Spleen (tissue), 11 donors: Measurements from ENCODE around the gene PLA2G6. TPM values are rescaled to one million over a fixed set of nuclear protein-coding genes. Genes with fewer than 3 reads are reported as not detected.

Source experiments
- DNase-seq: peaks from one replicate; pipeline ENCODE4 v3.0.0-alpha.2; 2020
- H3K27ac ChIP-seq, 8 donors: fragments of 200-600 bp; sonication (generic) in 7 of 8; 1 replicate in 4 of 8; 2 replicates in 4 of 8; pipeline versions ENCODE4 v1.5.0 to v1.8.0; 2016 to 2021; ENCODE audit warnings: inconsistent platforms in 4 of 8, mild to moderate bottlenecking in 4 of 8, moderate library complexity in 1 of 8
- H3K27me3 ChIP-seq, 7 donors: fragments of 200-600 bp; sonication (generic) in 6 of 7; replicated peaks in 1 of 7; 1 replicate in 4 of 7; 2 replicates in 3 of 7; pipeline versions ENCODE4 v1.5.0 to v1.8.0; 2016 to 2021; ENCODE audit warnings: inconsistent platforms in 3 of 7, mild to moderate bottlenecking in 1 of 7
- H3K36me3 ChIP-seq, 6 donors: fragments of 200-600 bp; sonication (generic) in 5 of 6; 1 replicate in 4 of 6; 2 replicates in 2 of 6; pipeline versions ENCODE4 v1.5.0 to v1.8.0; 2016 to 2021; ENCODE audit warnings: inconsistent platforms in 2 of 6
- H3K4me1 ChIP-seq, 6 donors: fragments of 200-600 bp; sonication (generic) in 5 of 6; 1 replicate in 3 of 6; 2 replicates in 3 of 6; pipeline versions ENCODE4 v1.5.0 to v1.8.0; 2016 to 2021; ENCODE audit warnings: inconsistent platforms in 3 of 6
- H3K4me3 ChIP-seq, 8 donors: fragments of 200-600 bp; sonication (generic) in 7 of 8; 1 replicate in 4 of 8; 2 replicates in 4 of 8; pipeline versions ENCODE4 v1.5.0 to v1.8.0; 2016 to 2021; ENCODE audit warnings: inconsistent platforms in 4 of 8, mild to moderate bottlenecking in 4 of 8, moderate library complexity in 2 of 8
- H3K9me3 ChIP-seq, 8 donors: fragments of 200-600 bp; sonication (generic) in 7 of 8; 1 replicate in 4 of 8; 2 replicates in 4 of 8; pipeline versions ENCODE4 v1.5.0 to v1.8.0; 2016 to 2021; ENCODE audit warnings: inconsistent platforms in 4 of 8
- POLR2A ChIP-seq, 3 donors: fragments of 450-650 bp; IDR thresholded peaks; one replicate each; pipeline ENCODE4 v1.5.1; 2017; ENCODE audit warnings: antibody characterized with exemption in 3 of 3, mild to moderate bottlenecking in 1 of 3
- POLR2AphosphoS5 ChIP-seq, 3 donors: sonication (generic); formaldehyde crosslinking; IDR thresholded peaks; one replicate each; pipeline ENCODE4 v1.5.1; 2017; ENCODE audit warnings: antibody characterized with exemption in 3 of 3
- WGBS, 5 donors: extraction: QIAGEN DNeasy Blood & Tissue Kit in 3 of 5; methylation state at CpG; one replicate each; pipeline versions ENCODE4 v1.1.5 to v1.1.7; 2013 to 2018; 5-methylcytosine and 5-hydroxymethylcytosine counted together
- intact Hi-C: fragments of 100-400 bp; cut with DNase I; formaldehyde crosslinking; loops from one replicate; pipeline ENCODE4 v1.15.0; 2023; ENCODE audit warnings: low total_unique reads
- polyA plus RNA-seq, 3 donors: library from polyadenylated mRNA; stranded (reverse); fragments of 200-250 nt; gene quantifications; one replicate each; pipeline ENCODE4 v1.2.1, GENCODE V29; 2013
- total RNA-seq, 7 donors: library from RNA; depleted of rRNA in 3 of 7; stranded (reverse); fragments of >200 nt in 3 of 7; fragmentation: NEBNext Ultra II Directional in 4 of 7; extraction: Animal tissue kit (Norgen Biotek cat#: 25700) in 4 of 7; gene quantifications; one replicate each; pipeline versions ENCODE4 v1.1.0 to v1.2.1, GENCODE V29; 2016 to 2021
- TF ChIP-seq, protein P1 (sequence below), 11 experiments: fragments of 200-600 bp in 7 of 11; fragments of 450-650 bp in 4 of 11; sonication (generic) in 4 of 11; IDR thresholded peaks in 8 of 11; conservative IDR thresholded peaks in 3 of 11; 1 replicate in 7 of 11; 2 replicates in 4 of 11; pipeline versions ENCODE4 v1.4.0 to v1.8.0; 2016 to 2021; ENCODE audit warnings: antibody characterized with exemption in 11 of 11, inconsistent platforms in 4 of 11, mild to moderate bottlenecking in 1 of 11
- donor health status: healthy with polysubstance abuse.
- donor health status: DM: no; HTN: no; CAD: no; lungs with moderate emphysema.
- donor health status: DM: no; HTN: no; CAD: no.
- donor health status: Bipolar disorder and iron deficiency.
- donor health status: healthy.
- donor health status: DM: no; HTN: no; CAD: no.
- donor health status: DM: yes; HTN: yes; CAD: no.

Gene PLA2G6
- total and polyA plus RNA-seq, 10 donors = 18.1 to 60.9 (median 55.8) TPM

DNA sequence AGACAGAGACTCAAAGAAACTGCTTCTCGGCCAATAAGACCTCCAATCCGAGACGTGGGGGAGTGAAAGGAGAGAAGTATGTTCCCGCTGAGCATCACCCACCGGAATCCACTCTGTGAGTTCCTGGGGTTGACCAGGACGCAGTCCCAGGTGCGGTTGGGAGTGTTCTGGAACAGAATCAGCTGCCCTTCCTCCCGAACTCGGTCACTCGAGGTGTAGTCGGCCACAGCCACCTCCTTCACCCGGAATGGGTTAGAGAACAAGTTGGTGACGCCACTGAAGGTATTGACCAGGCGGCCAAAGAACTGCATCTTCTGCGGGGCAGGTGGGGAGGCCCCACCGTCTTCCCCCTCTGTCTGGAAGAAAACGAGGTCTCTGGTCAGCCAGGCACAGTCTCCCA is 12.5 kb downstream of the PLA2G6 start:
- no peak overlapping the region for H3K4me3 ChIP-seq
- 91 to 97% (median 94%) methylated on average over 17 of the region's 17 CpGs for WGBS, 5 donors
- no peaks in the 10 kb centered on the region for H3K27me3 ChIP-seq
- no peak for DNase-seq
- no peak overlapping the region for H3K27ac ChIP-seq
- peaks cover 0 to 49% (median 8%) of the 10 kb centered on the region in 6 donors for H3K36me3 ChIP-seq
- intact Hi-C loops = no loop called here
- H3K4me1 ChIP-seq = peaks cover 0 to 37% (median 20%) of the 10 kb centered on the region in 6 donors
- no peaks in the 10 kb centered on the region for H3K9me3 ChIP-seq
- TF ChIP-seq, protein P1, sequence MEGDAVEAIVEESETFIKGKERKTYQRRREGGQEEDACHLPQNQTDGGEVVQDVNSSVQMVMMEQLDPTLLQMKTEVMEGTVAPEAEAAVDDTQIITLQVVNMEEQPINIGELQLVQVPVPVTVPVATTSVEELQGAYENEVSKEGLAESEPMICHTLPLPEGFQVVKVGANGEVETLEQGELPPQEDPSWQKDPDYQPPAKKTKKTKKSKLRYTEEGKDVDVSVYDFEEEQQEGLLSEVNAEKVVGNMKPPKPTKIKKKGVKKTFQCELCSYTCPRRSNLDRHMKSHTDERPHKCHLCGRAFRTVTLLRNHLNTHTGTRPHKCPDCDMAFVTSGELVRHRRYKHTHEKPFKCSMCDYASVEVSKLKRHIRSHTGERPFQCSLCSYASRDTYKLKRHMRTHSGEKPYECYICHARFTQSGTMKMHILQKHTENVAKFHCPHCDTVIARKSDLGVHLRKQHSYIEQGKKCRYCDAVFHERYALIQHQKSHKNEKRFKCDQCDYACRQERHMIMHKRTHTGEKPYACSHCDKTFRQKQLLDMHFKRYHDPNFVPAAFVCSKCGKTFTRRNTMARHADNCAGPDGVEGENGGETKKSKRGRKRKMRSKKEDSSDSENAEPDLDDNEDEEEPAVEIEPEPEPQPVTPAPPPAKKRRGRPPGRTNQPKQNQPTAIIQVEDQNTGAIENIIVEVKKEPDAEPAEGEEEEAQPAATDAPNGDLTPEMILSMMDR (IDR thresholded peaks at IDR 0.05 in 8 of 11, conservative IDR thresholded peaks at IDR 0.05 in 3 of 11) = no peak
- TF ChIP-seq POLR2AphosphoS5 (IDR thresholded peaks at IDR 0.05) = no peak
- no peak for TF ChIP-seq POLR2A (IDR thresholded peaks at IDR 0.05)

DNA sequence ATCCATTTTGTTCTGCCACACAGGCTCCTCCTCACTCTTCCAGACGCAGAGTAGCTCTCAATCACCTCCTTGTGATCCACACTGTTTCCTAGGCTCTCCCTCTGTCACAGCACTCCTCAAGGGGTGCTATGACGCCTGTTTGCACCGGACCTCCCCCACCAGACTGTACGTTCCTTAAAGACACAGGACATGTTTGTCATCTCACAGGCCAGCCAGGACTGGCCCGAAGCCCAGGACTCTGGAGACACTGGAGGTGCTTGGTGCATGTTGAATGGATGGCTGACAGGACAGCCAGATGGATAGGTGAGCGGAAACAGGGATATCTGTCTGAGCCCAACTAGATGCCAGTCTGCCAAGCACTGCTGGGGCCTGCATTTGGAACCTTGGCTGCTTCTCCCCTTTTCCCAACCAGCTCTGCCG is 13.6 kb downstream of the PLA2G6 start:
- no peak overlapping the region for H3K27ac ChIP-seq
- no peak overlapping the region for H3K4me3 ChIP-seq
- intact Hi-C loops = no loop called here
- H3K27me3 ChIP-seq = no peaks in the 10 kb centered on the region
- H3K4me1 ChIP-seq = peaks cover 0 to 30% (median 10%) of the 10 kb centered on the region in 6 donors
- H3K36me3 ChIP-seq = peaks cover 0 to 52% (median 8%) of the 10 kb centered on the region in 6 donors
- no peak for TF ChIP-seq POLR2A (IDR thresholded peaks at IDR 0.05)
- no peak for TF ChIP-seq POLR2AphosphoS5 (IDR thresholded peaks at IDR 0.05)
- TF ChIP-seq, protein P1 (IDR thresholded peaks at IDR 0.05 in 8 of 11, conservative IDR thresholded peaks at IDR 0.05 in 3 of 11) = no peak
- 87 to 92% (median 89%) methylated on average over 7 of the region's 7 CpGs for WGBS, 5 donors
- H3K9me3 ChIP-seq = no peaks in the 10 kb centered on the region
- no peak for DNase-seq

DNA sequence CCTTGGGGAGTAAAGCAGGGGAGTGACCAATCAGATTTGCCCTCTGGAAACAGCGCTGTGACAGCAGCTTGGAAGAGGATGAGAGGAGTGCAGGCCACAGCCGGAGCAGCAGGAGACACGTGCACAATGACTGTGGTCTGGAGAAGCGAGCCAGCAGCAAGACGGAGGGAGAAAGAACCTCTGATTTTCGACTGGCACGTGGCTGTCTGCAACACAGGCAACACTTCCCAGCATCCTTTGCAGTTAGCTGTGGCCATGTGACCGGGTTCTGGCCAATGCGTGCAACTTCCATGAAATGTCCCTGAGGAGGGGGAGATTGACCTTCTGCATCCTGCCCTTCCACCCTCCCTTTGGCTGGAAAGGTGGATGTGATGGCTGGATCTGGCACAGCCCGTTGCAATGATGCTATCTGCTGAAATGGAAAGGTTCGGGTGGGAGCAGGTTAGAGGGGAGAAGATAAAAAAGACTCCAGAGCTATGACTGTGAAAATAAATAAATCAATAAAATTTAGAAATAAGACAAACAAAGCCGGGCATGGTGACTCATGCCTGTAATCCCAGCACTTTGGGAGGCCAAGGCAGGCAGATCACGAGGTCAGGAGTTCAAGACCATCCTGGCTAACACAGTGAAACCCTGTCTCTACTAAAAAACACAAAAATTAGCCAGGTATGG is 15.6 kb downstream of the PLA2G6 start:
- H3K36me3 ChIP-seq = peaks cover 0 to 52% (median 8%) of the 10 kb centered on the region in 6 donors
- H3K4me3 ChIP-seq = no peak overlapping the region
- H3K4me1 ChIP-seq = peaks cover 0 to 39% (median 13%) of the 10 kb centered on the region in 6 donors
- 87 to 94% (median 89%) methylated on average over 13 of the region's 13 CpGs for WGBS, 5 donors
- intact Hi-C loops = no loop called here
- DNase-seq = no peak
- no peak for TF ChIP-seq POLR2AphosphoS5 (IDR thresholded peaks at IDR 0.05)
- TF ChIP-seq POLR2A (IDR thresholded peaks at IDR 0.05) = no peak
- TF ChIP-seq, protein P1 (IDR thresholded peaks at IDR 0.05 in 8 of 11, conservative IDR thresholded peaks at IDR 0.05 in 3 of 11) = no peak
- no peaks in the 10 kb centered on the region for H3K9me3 ChIP-seq
- H3K27ac ChIP-seq = no peak overlapping the region
- H3K27me3 ChIP-seq = no peaks in the 10 kb centered on the region

DNA sequence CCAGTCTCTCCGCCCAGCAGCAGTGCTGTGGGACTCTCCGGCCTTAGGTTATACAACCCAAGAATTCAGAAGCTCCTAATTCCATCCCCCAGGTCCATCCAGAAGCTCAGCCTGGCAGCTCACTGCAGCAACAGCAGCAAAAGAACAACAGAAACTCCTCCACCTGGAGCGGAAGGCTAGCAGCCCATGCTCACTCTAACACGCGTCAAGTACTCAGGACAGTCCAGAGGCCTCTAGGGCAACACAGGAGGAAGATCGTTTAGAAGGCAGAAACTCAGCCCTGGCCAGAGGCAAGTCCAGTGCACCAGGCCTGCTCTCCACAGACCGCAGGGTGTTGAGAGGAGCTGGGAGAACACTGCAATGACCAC is 17.1 kb downstream of the PLA2G6 start:
- H3K4me1 ChIP-seq = peaks cover 0 to 43% (median 13%) of the 10 kb centered on the region in 6 donors
- H3K27ac ChIP-seq = no peak overlapping the region
- 89 to 100% (median 91%) methylated on average over 6 to 7 of the region's 7 CpGs for WGBS, 5 donors
- intact Hi-C loops = no loop called here
- no peak overlapping the region for H3K4me3 ChIP-seq
- H3K9me3 ChIP-seq = no peaks in the 10 kb centered on the region
- DNase-seq = no peak
- H3K27me3 ChIP-seq = no peaks in the 10 kb centered on the region
- peaks cover 0 to 52% (median 8%) of the 10 kb centered on the region in 6 donors for H3K36me3 ChIP-seq
- TF ChIP-seq, protein P1 (IDR thresholded peaks at IDR 0.05 in 8 of 11, conservative IDR thresholded peaks at IDR 0.05 in 3 of 11) = no peak
- TF ChIP-seq POLR2AphosphoS5 (IDR thresholded peaks at IDR 0.05) (no peak), POLR2A (IDR thresholded peaks at IDR 0.05) (no peak)
